Fibroblast of villous mesenchyme (primary cell): ENCODE data around the gene LRRK2. TPM values are rescaled to one million over a fixed set of nuclear protein-coding genes. Genes with fewer than 3 reads are reported as not detected.

Experiments
- DNase-seq: peaks from one replicate; pipeline ENCODE4 v3.0.0-alpha.2; 2010; ENCODE audit warnings: low read depth
- H3K4me3 ChIP-seq: 2 replicates; pipeline ENCODE4 v1.5.1; 2011; ENCODE audit warnings: low read depth, mild to moderate bottlenecking, low read length
- total RNA-seq: library from RNA; depleted of rRNA; stranded (reverse); fragments of >200 nt; gene quantifications from 2 replicates; pipeline ENCODE4 v1.2.3, GENCODE V29; 2012
- TF ChIP-seq, protein P1 (sequence below): IDR thresholded peaks from 2 replicates; pipeline ENCODE4 v1.5.1; 2012; ENCODE audit warnings: low read depth, mild to moderate bottlenecking, low read length; ENCODE audit not compliant: insufficient read depth

Gene LRRK2
- total RNA-seq, 1 donor, result 1.3 TPM

DNA sequence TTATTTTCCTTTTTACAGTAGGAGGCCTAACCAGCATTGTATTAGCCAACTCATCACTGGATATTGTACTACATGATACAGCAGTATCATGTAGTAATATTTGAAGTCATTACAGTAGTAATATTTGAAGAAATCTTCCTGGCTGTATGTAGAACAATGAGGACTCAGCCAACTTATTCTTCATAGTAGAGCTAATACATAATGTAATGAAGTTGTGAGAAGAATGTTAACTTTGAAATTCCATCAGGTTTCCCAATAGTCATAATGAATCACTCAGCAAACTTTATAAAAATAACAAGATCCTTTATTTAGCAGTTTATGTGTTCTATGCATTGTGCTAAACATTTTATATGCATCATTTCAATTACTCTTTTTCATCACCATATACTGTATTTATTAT lies 61.8 kb downstream of the LRRK2 start:
- no peak overlapping the region for H3K4me3 ChIP-seq
- TF ChIP-seq, protein P1, sequence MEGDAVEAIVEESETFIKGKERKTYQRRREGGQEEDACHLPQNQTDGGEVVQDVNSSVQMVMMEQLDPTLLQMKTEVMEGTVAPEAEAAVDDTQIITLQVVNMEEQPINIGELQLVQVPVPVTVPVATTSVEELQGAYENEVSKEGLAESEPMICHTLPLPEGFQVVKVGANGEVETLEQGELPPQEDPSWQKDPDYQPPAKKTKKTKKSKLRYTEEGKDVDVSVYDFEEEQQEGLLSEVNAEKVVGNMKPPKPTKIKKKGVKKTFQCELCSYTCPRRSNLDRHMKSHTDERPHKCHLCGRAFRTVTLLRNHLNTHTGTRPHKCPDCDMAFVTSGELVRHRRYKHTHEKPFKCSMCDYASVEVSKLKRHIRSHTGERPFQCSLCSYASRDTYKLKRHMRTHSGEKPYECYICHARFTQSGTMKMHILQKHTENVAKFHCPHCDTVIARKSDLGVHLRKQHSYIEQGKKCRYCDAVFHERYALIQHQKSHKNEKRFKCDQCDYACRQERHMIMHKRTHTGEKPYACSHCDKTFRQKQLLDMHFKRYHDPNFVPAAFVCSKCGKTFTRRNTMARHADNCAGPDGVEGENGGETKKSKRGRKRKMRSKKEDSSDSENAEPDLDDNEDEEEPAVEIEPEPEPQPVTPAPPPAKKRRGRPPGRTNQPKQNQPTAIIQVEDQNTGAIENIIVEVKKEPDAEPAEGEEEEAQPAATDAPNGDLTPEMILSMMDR, result no peak
- DNase-seq, result no peak

DNA sequence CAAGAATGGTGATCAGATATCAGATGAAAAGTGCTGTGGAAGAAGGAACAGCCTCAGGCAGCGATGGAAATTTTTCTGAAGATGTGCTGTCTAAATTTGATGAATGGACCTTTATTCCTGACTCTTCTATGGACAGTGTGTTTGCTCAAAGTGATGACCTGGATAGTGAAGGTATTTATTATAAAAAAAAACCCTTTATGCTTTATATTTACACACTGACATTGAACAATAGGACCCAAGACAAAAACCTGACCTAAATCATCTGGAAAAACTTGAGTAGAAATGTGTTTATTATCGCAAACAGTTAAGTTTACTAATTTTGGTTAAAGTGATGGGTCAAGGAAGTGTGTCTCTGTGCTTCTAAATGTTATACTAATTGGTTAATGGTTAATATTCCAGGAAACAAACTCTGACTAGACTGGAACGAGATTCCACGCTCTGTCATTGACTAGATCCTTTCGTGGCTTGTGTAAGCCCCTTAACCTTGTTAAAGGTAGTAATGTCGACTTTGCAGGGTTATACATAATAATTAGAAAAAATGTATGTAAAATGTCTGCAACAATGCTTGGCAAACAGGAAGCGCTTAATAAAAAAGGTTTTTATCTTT lies 62.7 kb downstream of the LRRK2 start:
- TF ChIP-seq, protein P1, result no peak
- no peak for DNase-seq
- no peak overlapping the region for H3K4me3 ChIP-seq

DNA sequence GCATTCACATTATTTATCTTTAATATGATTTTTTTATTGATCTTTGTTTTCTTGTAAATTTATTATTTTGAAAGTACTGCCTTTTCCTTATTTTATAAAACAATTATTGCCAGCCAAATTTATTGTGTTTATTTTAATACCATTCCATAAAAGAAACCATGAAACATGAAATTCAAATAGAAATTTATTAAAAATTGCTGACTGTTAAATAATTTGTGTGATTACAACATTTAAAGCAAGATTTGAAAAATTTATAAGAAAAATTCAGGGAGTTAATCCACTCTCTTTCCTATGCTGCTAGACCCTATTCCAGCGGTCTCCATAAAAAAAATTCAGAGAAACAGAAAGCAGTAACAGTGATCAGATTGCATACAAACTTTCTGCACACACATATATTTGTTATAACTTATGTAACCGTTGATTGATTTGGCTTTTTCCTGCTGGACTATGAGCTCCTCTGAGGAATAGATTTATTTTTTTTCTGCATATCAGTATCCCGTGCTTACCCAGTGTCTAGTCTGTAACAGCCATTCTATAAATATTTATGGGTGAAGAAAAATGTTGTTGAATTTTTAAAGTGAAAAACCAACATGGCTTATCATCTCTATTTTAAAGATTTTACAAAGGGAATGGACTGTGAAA lies 68.1 kb downstream of the LRRK2 start:
- TF ChIP-seq, protein P1, result no peak
- H3K4me3 ChIP-seq, result no peak overlapping the region
- DNase-seq, result no peak

DNA sequence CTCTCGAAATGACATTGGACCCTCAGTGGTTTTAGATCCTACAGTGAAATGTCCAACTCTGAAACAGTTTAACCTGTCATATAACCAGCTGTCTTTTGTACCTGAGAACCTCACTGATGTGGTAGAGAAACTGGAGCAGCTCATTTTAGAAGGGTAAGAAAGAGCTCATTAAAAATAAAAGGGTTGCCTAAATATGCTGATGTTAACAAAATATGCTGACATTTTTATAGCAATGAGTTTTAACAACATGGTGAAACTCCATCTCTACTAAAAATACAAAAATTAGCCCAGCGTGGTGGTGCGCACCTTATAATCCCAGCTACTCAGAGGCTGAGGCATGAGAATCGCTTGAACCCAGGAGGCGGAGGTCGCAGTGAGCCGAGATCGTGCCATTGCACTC lies 73.5 kb downstream of the LRRK2 start:
- H3K4me3 ChIP-seq, result no peak overlapping the region
- TF ChIP-seq, protein P1, result no peak
- no peak for DNase-seq

DNA sequence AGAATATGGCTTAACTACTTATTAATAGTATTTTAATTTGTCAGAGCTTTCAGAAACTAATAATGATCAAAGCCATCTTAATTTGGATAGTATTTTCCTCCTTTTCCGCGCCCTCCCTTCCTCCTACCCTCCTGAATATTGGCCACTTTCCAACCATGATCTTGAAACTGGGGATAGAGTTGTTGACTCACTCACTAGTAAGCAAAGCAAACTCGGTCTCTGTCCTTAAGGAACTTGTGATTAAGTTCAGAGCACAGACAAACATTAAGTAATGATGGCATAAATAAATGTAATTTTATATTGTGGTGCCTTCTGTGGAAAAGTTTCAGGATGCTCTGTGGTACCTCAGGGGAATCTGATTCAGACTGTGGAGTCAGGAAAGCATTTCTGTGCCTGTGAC lies 75.7 kb downstream of the LRRK2 start:
- H3K4me3 ChIP-seq, result no peak overlapping the region
- DNase-seq, result no peak
- TF ChIP-seq, protein P1, result no peak

DNA sequence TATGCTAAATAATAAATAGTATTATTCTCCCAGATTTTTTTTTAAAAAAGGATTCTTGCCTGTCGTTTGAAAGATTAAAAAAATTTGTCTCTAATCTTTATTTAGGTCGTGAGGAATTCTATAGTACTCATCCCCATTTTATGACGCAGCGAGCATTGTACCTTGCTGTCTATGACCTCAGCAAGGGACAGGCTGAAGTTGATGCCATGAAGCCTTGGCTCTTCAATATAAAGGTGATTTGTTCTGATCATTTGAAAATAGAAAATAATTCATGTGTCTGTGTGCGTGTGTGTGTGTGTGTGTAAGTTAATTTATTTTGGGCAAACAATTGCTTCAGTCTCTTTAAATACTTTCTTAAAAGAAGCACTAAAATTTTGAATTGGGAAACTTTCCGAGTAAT lies 84.2 kb downstream of the LRRK2 start:
- no peak overlapping the region for H3K4me3 ChIP-seq
- no peak for DNase-seq
- TF ChIP-seq, protein P1, result no peak

DNA sequence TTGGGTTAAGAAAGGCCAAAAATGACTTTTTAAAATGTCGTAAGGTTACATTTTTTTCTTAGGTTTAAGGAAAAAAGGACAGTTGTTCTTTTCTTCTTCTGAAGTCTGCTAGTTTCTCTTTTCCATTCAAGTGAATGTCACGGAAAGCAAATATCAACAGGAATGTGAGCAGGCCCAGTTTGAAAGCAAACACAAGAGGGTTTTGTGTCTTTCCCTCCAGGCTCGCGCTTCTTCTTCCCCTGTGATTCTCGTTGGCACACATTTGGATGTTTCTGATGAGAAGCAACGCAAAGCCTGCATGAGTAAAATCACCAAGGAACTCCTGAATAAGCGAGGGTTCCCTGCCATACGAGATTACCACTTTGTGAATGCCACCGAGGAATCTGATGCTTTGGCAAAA lies 85.4 kb downstream of the LRRK2 start:
- TF ChIP-seq, protein P1, result no peak
- H3K4me3 ChIP-seq, result no peak overlapping the region
- DNase-seq, result no peak
